ES-I3 (cell line): Measurements from ENCODE around the gene NT5E.
A peak's percentile ranks its signal among the peaks of the same experiment; 100 is the strongest.

Source experiments
- H3K36me3 ChIP-seq: 2 replicates; pipeline ENCODE4 v1.6.1; 2013; ENCODE audit warnings: mild to moderate bottlenecking, low read length, control low read depth, moderate library complexity; ENCODE audit not compliant: insufficient read depth
- H3K4me1 ChIP-seq: 2 replicates; pipeline ENCODE4 v1.6.1; 2013; ENCODE audit warnings: mild to moderate bottlenecking, control low read depth, low read length; ENCODE audit not compliant: insufficient read depth
- H3K9ac ChIP-seq: 2 replicates; pipeline ENCODE4 v1.6.1; 2013; ENCODE audit warnings: low read depth, mild to moderate bottlenecking, low read length, moderate library complexity
- H3K9me3 ChIP-seq: 2 replicates; pipeline ENCODE4 v1.6.1; 2013; ENCODE audit warnings: mild to moderate bottlenecking, low read length, moderate library complexity; ENCODE audit not compliant: control insufficient read depth, insufficient read depth

Gene NT5E

GRCh38 chr6:85435851-85436250 lies 14.0 kb upstream of the NT5E start:
- peaks cover 3% of the 10 kb centered on the region; the same call in 1 of the 2 replicates for H3K9me3 ChIP-seq
- H3K4me1 ChIP-seq, result 0 out of 2 replicates have a peak, but pooled peaks cover 4% of the 10 kb centered on the region
- H3K36me3 ChIP-seq, result no peaks in the 10 kb centered on the region
- no peak overlapping the region for H3K9ac ChIP-seq

- Histone ChIP-seq H3K9me3 (peaks cover 3% of the 10 kb centered on the region; the same call in 1 of the 2 replicates), H3K4me1 (0 out of 2 replicates have a peak, but pooled peaks cover 4% of the 10 kb centered on the region), H3K9ac (no peak overlapping the region), H3K36me3 (no peaks in the 10 kb centered on the region)
Measured at GRCh38 chr6:85436411-85436810, 13.5 kb upstream of the NT5E start.

GRCh38 chr6:85436939-85437495 lies 12.9 kb upstream of the NT5E start:
- no peak overlapping the region for H3K9ac ChIP-seq
- H3K9me3 ChIP-seq, result peaks cover 3% of the 10 kb centered on the region; the same call in 1 of the 2 replicates
- H3K4me1 ChIP-seq, result 0 out of 2 replicates have a peak, but pooled peaks cover 4% of the 10 kb centered on the region
- no peaks in the 10 kb centered on the region for H3K36me3 ChIP-seq

GRCh38 chr6:85443349-85444117 lies 6.3 kb upstream of the NT5E start:
- H3K9ac ChIP-seq, result no peak overlapping the region
- peaks cover 5% of the 10 kb centered on the region; the same call in 1 of the 2 replicates for H3K9me3 ChIP-seq
- H3K4me1 ChIP-seq, result no peaks in the 10 kb centered on the region
- no peaks in the 10 kb centered on the region for H3K36me3 ChIP-seq

GRCh38 chr6:85449388-85449817 lies 480 bp upstream of the NT5E start:
- peak overlapping the region; percentile 87 for H3K9ac ChIP-seq
- H3K9me3 ChIP-seq, result no peaks in the 10 kb centered on the region
- no peaks in the 10 kb centered on the region for H3K4me1 ChIP-seq
- no peaks in the 10 kb centered on the region for H3K36me3 ChIP-seq

GRCh38 chr6:85451565-85452306 lies 1.9 kb downstream of the NT5E start:
- H3K36me3 ChIP-seq, result no peaks in the 10 kb centered on the region; the same call in 1 of the 2 replicates
- H3K9ac ChIP-seq, result peak overlapping the region; percentile 87; the same call in 1 of the 2 replicates
- no peaks in the 10 kb centered on the region for H3K9me3 ChIP-seq
- no peaks in the 10 kb centered on the region for H3K4me1 ChIP-seq

- no peaks in the 10 kb centered on the region for H3K4me1 ChIP-seq
- H3K36me3 ChIP-seq, result no peaks in the 10 kb centered on the region; the same call in 1 of the 2 replicates
- no peak overlapping the region for H3K9ac ChIP-seq
- H3K9me3 ChIP-seq, result no peaks in the 10 kb centered on the region
Measured at GRCh38 chr6:85452441-85452881, 2.6 kb downstream of the NT5E start.

- Histone ChIP-seq H3K4me1 (peaks cover 5% of the 10 kb centered on the region), H3K36me3 (no peaks in the 10 kb centered on the region; the same call in 1 of the 2 replicates), H3K9ac (no peak overlapping the region), H3K9me3 (no peaks in the 10 kb centered on the region)
Measured at GRCh38 chr6:85453052-85453451, 3.2 kb downstream of the NT5E start.

- H3K9ac ChIP-seq, result no peak overlapping the region
- peaks cover 9% of the 10 kb centered on the region for H3K4me1 ChIP-seq
- no peaks in the 10 kb centered on the region for H3K9me3 ChIP-seq
- H3K36me3 ChIP-seq, result no peaks in the 10 kb centered on the region; the same call in 1 of the 2 replicates
Measured at GRCh38 chr6:85453490-85453889, 3.6 kb downstream of the NT5E start.

GRCh38 chr6:85455471-85456026 lies 5.7 kb downstream of the NT5E start:
- Histone ChIP-seq H3K9ac (no peak overlapping the region), H3K9me3 (no peaks in the 10 kb centered on the region), H3K36me3 (no peaks in the 10 kb centered on the region; the same call in 1 of the 2 replicates), H3K4me1 (peaks cover 28% of the 10 kb centered on the region)

GRCh38 chr6:85456782-85457181 lies 6.9 kb downstream of the NT5E start:
- Histone ChIP-seq H3K4me1 (peaks cover 39% of the 10 kb centered on the region), H3K9me3 (no peaks in the 10 kb centered on the region), H3K9ac (no peak overlapping the region), H3K36me3 (no peaks in the 10 kb centered on the region; the same call in 1 of the 2 replicates)

GRCh38 chr6:85458184-85458583 lies 8.3 kb downstream of the NT5E start:
- no peak overlapping the region for H3K9ac ChIP-seq
- H3K9me3 ChIP-seq, result no peaks in the 10 kb centered on the region
- no peaks in the 10 kb centered on the region; the same call in 1 of the 2 replicates for H3K36me3 ChIP-seq
- peaks cover 39% of the 10 kb centered on the region for H3K4me1 ChIP-seq

- peaks cover 39% of the 10 kb centered on the region for H3K4me1 ChIP-seq
- H3K9ac ChIP-seq, result no peak overlapping the region
- no peaks in the 10 kb centered on the region; the same call in 1 of the 2 replicates for H3K36me3 ChIP-seq
- H3K9me3 ChIP-seq, result no peaks in the 10 kb centered on the region
Measured at GRCh38 chr6:85458782-85459181, 8.9 kb downstream of the NT5E start.
